Mesenchymal stem cell (in vitro differentiated cells and primary cell): ENCODE results near the gene MATCAP1.

Experiments
- DNase-seq: peaks from one replicate; pipeline ENCODE4 v3.0.0-alpha.2; 2013
- H2AFZ ChIP-seq: one replicate; pipeline ENCODE4 v1.6.1; 2013; ENCODE audit warnings: low read depth, mild to moderate bottlenecking, control low read depth, inconsistent platforms, low read length, moderate library complexity
- H2AK5ac ChIP-seq: 2 replicates; pipeline ENCODE4 v1.6.1; 2013; ENCODE audit warnings: low read length, moderate library complexity, mild to moderate bottlenecking, inconsistent platforms; ENCODE audit not compliant: severe bottlenecking
- H2BK120ac ChIP-seq: one replicate; pipeline ENCODE4 v1.6.1; 2013; ENCODE audit warnings: low read depth, mild to moderate bottlenecking, inconsistent platforms, low read length, moderate library complexity
- H2BK12ac ChIP-seq, 2 experiments: one replicate each; pipeline ENCODE4 v1.6.1; 2013; ENCODE audit warnings: inconsistent platforms in 2 of 2, low read length in 2 of 2, mild to moderate bottlenecking in 2 of 2, moderate library complexity in 2 of 2, control low read depth in 1 of 2
- H2BK15ac ChIP-seq: one replicate; pipeline ENCODE4 v1.6.1; 2013; ENCODE audit warnings: mild to moderate bottlenecking, low read depth, inconsistent platforms; ENCODE audit not compliant: poor library complexity, severe bottlenecking
- H2BK5ac ChIP-seq: 2 replicates; pipeline ENCODE4 v1.6.1; 2013; ENCODE audit warnings: low read depth, mild to moderate bottlenecking, low read length, control low read depth, inconsistent platforms; ENCODE audit not compliant: poor library complexity, severe bottlenecking
- H3K14ac ChIP-seq, 2 experiments: one replicate each; pipeline ENCODE4 v1.6.1; 2013; ENCODE audit warnings: inconsistent platforms in 2 of 2, low read length in 2 of 2, control low read depth in 1 of 2, mild to moderate bottlenecking in 1 of 2, moderate library complexity in 1 of 2
- H3K18ac ChIP-seq, 2 experiments: one replicate each; pipeline ENCODE4 v1.6.1; 2013; ENCODE audit warnings: inconsistent platforms in 2 of 2, low read length in 2 of 2, control low read depth in 1 of 2, low read depth in 1 of 2, mild to moderate bottlenecking in 1 of 2
- H3K23ac ChIP-seq, 2 experiments: one replicate each; pipeline ENCODE4 v1.6.1; 2013; ENCODE audit warnings: inconsistent platforms in 2 of 2, low read length in 2 of 2, mild to moderate bottlenecking in 2 of 2, moderate library complexity in 2 of 2, control low read depth in 1 of 2
- H3K27ac ChIP-seq: 2 replicates; pipeline ENCODE4 v1.5.1; 2013; ENCODE audit warnings: mild to moderate bottlenecking, moderate library complexity, low read length, control low read depth, inconsistent platforms; ENCODE audit not compliant: poor library complexity, severe bottlenecking
- H3K27me3 ChIP-seq, 2 experiments: 2 replicates each; pipeline versions ENCODE4 v1.6.1 to v1.7.0; 2013; ENCODE audit warnings: low read length in 2 of 2, mild to moderate bottlenecking in 2 of 2, moderate library complexity in 2 of 2, control low read depth in 1 of 2, inconsistent platforms in 1 of 2; ENCODE audit not compliant: control insufficient read depth in 1 of 2, insufficient read depth in 1 of 2
- H3K36me3 ChIP-seq, 2 experiments: 2 replicates each; pipeline versions ENCODE4 v1.6.1 to v1.7.0; 2013; ENCODE audit warnings: low read length in 2 of 2, control low read depth in 1 of 2, inconsistent platforms in 1 of 2, low read depth in 1 of 2, mild to moderate bottlenecking in 1 of 2; ENCODE audit not compliant: insufficient read depth in 2 of 2, control insufficient read depth in 1 of 2
- H3K4ac ChIP-seq, 2 experiments: one replicate each; pipeline ENCODE4 v1.6.1; 2013; ENCODE audit warnings: inconsistent platforms in 2 of 2, low read length in 2 of 2, mild to moderate bottlenecking in 2 of 2, moderate library complexity in 2 of 2, control low read depth in 1 of 2, low read depth in 1 of 2
- H3K4me1 ChIP-seq: 2 replicates; pipeline ENCODE4 v1.6.1; 2013; ENCODE audit warnings: low read depth, low read length, control low read depth; ENCODE audit not compliant: control insufficient read depth, insufficient read depth
- H3K4me2 ChIP-seq: 2 replicates; pipeline ENCODE4 v1.6.1; 2013; ENCODE audit warnings: low read length, mild to moderate bottlenecking, inconsistent platforms; ENCODE audit not compliant: poor library complexity, severe bottlenecking
- H3K4me3 ChIP-seq, 2 experiments: 2 replicates each; pipeline versions ENCODE4 v1.5.1 to v1.7.0; 2013; ENCODE audit warnings: low read length in 2 of 2, mild to moderate bottlenecking in 2 of 2, control low read depth in 1 of 2, low read depth in 1 of 2; ENCODE audit not compliant: insufficient read depth in 1 of 2
- H3K79me1 ChIP-seq: replicated peaks from 2 replicates; pipeline ENCODE4 v1.6.1; 2013; ENCODE audit warnings: mild to moderate bottlenecking, control low read depth, low read length, inconsistent platforms; ENCODE audit not compliant: poor library complexity, severe bottlenecking
- H3K9ac ChIP-seq: 2 replicates; pipeline ENCODE4 v1.7.0; 2013; ENCODE audit warnings: mild to moderate bottlenecking, low read length, moderate library complexity
- H3K9me3 ChIP-seq: 2 replicates; pipeline ENCODE4 v1.7.0; 2013; ENCODE audit warnings: mild to moderate bottlenecking, low read length; ENCODE audit not compliant: control insufficient read depth
- H4K8ac ChIP-seq: one replicate; pipeline ENCODE4 v1.6.1; 2013; ENCODE audit warnings: inconsistent platforms, mild to moderate bottlenecking, low read length, moderate library complexity
- H4K91ac ChIP-seq: one replicate; pipeline ENCODE4 v1.6.1; 2013; ENCODE audit warnings: mild to moderate bottlenecking, low read length, inconsistent platforms
- WGBS: methylation state at CpG from one replicate; pipeline ENCODE4 v1.1.7; 2013; ENCODE audit warnings: mixed read lengths; 5-methylcytosine and 5-hydroxymethylcytosine counted together

MATCAP1 gene

DNA sequence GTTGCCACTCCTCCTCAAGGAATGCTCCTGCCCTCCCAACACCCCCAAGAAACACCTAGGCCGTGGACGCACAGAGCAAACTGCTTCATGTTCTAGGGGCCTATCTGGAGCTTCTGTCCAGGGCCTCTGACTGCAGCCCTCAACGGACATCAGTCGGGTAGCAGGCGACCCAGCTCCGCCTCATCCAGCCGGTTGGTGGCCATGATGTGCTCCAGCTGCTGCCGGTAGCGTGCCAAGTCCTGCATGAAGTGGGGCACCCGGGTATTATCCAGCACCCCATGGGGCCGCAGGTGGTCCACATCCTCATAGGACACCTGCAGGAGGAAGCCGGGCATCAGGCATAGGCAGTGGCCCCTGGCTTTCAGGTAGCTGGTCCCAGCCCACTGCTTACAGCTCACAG is 7.1 kb downstream of the MATCAP1 start:
- Histone ChIP-seq H3K27me3 (no peaks in the 10 kb centered on the region), H3K9me3 (no peaks in the 10 kb centered on the region), H3K9ac (no peak overlapping the region), H3K36me3 (peaks cover 0 to 34% of the 10 kb centered on the region in 2 experiments), H3K27ac (no peak overlapping the region), H3K18ac (no peak overlapping the region), H2BK5ac (no peak overlapping the region), H2BK120ac (no peak overlapping the region), H3K4ac (no peak overlapping the region), H4K91ac (no peak overlapping the region), H2BK12ac (no peak overlapping the region), H3K23ac (no peak overlapping the region), H2AFZ (no peak overlapping the region), H2BK15ac (no peak overlapping the region), H2AK5ac (no peak overlapping the region), H3K4me1 (peaks cover 31% of the 10 kb centered on the region), H3K79me1 (peaks cover 25% of the 10 kb centered on the region), H3K4me3 (no peak overlapping the region), H4K8ac (no peak overlapping the region), H3K14ac (no peak overlapping the region), H3K4me2 (no peak overlapping the region)
- no peak for DNase-seq
- 92% methylated on average over 12 of the region's 12 CpGs for WGBS

DNA sequence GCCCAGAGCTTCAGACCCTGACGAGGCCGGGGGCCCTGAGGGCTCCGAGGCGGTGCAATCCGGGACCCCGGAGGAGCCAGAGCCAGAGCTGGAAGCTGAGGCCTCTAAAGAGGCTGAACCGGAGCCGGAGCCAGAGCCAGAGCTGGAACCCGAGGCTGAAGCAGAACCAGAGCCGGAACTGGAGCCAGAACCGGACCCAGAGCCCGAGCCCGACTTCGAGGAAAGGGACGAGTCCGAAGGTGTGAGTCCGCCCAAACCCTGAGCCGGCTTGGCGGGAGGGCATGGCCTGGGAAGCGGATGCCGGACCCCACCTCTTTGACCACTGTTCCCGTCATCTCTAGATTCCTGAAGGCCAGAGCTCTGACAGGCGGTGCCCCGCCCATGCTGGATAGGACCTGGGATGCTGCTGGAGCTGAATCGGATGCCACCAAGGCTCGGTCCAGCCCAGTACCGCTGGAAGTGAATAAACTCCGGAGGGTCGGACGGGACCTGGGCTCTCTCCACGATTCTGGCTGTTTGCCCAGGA is 9.0 kb downstream of the MATCAP1 start:
- Histone ChIP-seq H2AFZ (no peak overlapping the region), H3K4me1 (peaks cover 39% of the 10 kb centered on the region), H2AK5ac (no peak overlapping the region), H3K27me3 (no peaks in the 10 kb centered on the region), H3K23ac (no peak overlapping the region), H3K4me2 (peak overlapping the region; percentile 90), H3K14ac (peak overlapping the region in 1 of 2 experiments; percentile 18), H3K9me3 (no peaks in the 10 kb centered on the region), H3K4ac (peak overlapping the region in 1 of 2 experiments; percentile 50), H3K18ac (peak overlapping the region in 1 of 2 experiments; percentile 38), H2BK120ac (peak overlapping the region; percentile 81), H4K91ac (peak overlapping the region; percentile 64), H2BK5ac (no peak overlapping the region), H3K4me3 (peak overlapping the region in 1 of 2 experiments; percentile 82), H4K8ac (peak overlapping the region; percentile 83), H3K27ac (no peak overlapping the region), H3K36me3 (peaks cover 0 to 24% of the 10 kb centered on the region in 2 experiments), H2BK15ac (peak overlapping the region; percentile 60), H3K9ac (peak overlapping the region; percentile 80), H2BK12ac (peak overlapping the region in 1 of 2 experiments; percentile 12), H3K79me1 (peaks cover 11% of the 10 kb centered on the region)
- DNase-seq = no peak
- WGBS = 71% methylated on average over 31 of the region's 31 CpGs

DNA sequence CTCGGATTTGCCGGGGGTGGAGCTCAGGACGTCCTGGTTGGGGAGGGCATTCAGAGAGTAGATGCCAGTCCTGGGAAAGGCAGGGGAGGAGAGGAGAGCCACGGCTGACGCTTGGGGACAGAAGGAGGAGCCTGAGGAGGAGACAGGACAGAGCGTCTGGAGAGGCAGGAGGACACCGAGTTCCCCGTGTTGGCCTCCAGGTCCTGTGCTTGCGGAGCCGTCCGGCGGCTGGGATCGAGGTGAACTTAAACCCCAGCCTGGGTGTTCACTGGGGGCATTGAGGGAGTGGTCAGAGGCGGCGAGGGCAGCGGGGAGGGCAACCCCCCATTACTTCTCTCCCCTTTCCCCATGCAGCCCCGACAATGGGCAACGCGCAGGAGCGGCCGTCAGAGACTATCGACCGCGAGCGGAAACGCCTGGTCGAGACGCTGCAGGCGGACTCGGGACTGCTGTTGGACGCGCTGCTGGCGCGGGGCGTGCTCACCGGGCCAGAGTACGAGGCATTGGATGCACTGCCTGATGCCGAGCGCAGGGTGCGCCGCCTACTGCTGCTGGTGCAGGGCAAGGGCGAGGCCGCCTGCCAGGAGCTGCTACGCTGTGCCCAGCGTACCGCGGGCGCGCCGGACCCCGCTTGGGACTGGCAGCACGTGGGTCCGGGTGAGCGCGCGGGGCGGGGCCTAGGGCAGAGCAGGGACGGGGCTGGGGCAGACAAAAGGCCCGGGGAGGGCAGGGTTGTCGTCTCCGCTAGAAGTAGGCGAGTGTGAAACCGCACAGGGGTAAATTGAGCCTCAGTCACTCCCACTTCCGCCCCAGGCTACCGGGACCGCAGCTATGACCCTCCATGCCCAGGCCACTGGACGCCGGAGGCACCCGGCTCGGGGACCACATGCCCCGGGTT is 9.7 kb downstream of the MATCAP1 start:
- peak; percentile 90 for DNase-seq
- Histone ChIP-seq H2AFZ (peak overlapping the region; percentile 55), H2AK5ac (no peak overlapping the region), H3K14ac (peak overlapping the region in 1 of 2 experiments; percentile 13), H2BK120ac (peak overlapping the region; percentile 81), H3K4me2 (peak overlapping the region; percentile 90), H2BK15ac (peak overlapping the region; percentile 60), H3K9me3 (no peaks in the 10 kb centered on the region), H3K4ac (peak overlapping the region; percentile 40 to 69), H3K4me3 (peak overlapping the region; percentile 58 to 82), H3K36me3 (peaks cover 0 to 19% of the 10 kb centered on the region in 2 experiments), H3K23ac (no peak overlapping the region), H3K18ac (peak overlapping the region; percentile 67 to 92), H3K9ac (peak overlapping the region; percentile 80), H3K27ac (peak overlapping the region; percentile 40), H3K79me1 (peaks cover 7% of the 10 kb centered on the region), H2BK12ac (peak overlapping the region in 1 of 2 experiments; percentile 45), H3K4me1 (peaks cover 43% of the 10 kb centered on the region), H3K27me3 (peaks cover 0 to 1% of the 10 kb centered on the region in 2 experiments), H2BK5ac (no peak overlapping the region), H4K8ac (peak overlapping the region; percentile 83), H4K91ac (peak overlapping the region; percentile 75)
- WGBS = 3% methylated on average over 62 of the region's 71 CpGs

DNA sequence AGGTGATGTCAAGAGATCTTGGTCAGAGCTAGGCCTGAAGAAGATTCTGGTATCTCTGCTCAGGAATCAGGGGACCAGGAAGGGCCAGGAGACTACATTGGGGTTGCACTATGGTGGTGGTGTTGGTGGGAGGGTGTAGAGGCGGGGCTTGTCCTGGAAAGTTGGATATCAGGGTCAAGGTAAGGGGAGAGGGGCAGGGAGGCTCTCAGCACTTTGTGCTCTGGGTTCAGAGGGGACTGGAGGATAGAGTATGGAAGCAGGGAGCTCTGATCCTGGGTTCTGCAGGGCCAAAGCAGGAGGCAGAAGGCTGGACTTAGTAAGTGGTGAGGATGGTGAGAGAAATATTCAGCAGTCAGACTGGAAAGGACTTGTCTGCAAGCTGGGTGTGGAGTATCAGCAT is 10.4 kb downstream of the MATCAP1 start:
- H3K4me3 ChIP-seq = peak overlapping the region in 1 of 2 experiments; percentile 82
- peak overlapping the region in 1 of 2 experiments; percentile 67 for H3K18ac ChIP-seq
- H3K23ac ChIP-seq = no peak overlapping the region
- H3K4me2 ChIP-seq = peak overlapping the region; percentile 90
- peaks cover 0 to 8% of the 10 kb centered on the region in 2 experiments for H3K27me3 ChIP-seq
- H3K4me1 ChIP-seq = peaks cover 43% of the 10 kb centered on the region
- H3K9ac ChIP-seq = peak overlapping the region; percentile 80
- peak overlapping the region in 1 of 2 experiments; percentile 18 for H3K14ac ChIP-seq
- H2BK12ac ChIP-seq = peak overlapping the region in 1 of 2 experiments; percentile 45
- H3K4ac ChIP-seq = peak overlapping the region in 1 of 2 experiments; percentile 69
- H4K91ac ChIP-seq = no peak overlapping the region
- DNase-seq = no peak
- no peak overlapping the region for H2BK15ac ChIP-seq
- H4K8ac ChIP-seq = peak overlapping the region; percentile 10
- peak overlapping the region; percentile 55 for H2AFZ ChIP-seq
- H3K79me1 ChIP-seq = peaks cover 9% of the 10 kb centered on the region
- no peak overlapping the region for H2BK5ac ChIP-seq
- peak overlapping the region; percentile 10 for H3K27ac ChIP-seq
- peaks cover 0 to 19% of the 10 kb centered on the region in 2 experiments for H3K36me3 ChIP-seq
- peak overlapping the region; percentile 45 for H2AK5ac ChIP-seq
- no peaks in the 10 kb centered on the region for H3K9me3 ChIP-seq
- H2BK120ac ChIP-seq = no peak overlapping the region
- 85% methylated on average over 1 of the region's 1 CpG for WGBS
